HFF-Myc (cell line): ENCODE results near the gene DCAF11.
"Not testable (repeated sequence)": the region's sequence is repeated elsewhere in the genome, so short reads cannot be mapped to it uniquely, and the experiment has no call there.

Source experiments
- DNase-seq: peaks from one replicate; pipeline ENCODE4 v3.0.0-alpha.2; 2011; ENCODE audit warnings: low read depth; ENCODE audit errors: extremely low read depth
- H3K4me3 ChIP-seq: replicated peaks from 2 replicates; pipeline ENCODE4 v1.5.1; 2011; ENCODE audit warnings: low read depth, mild to moderate bottlenecking, control low read depth, low read length
- TF ChIP-seq, protein P1 (sequence below): IDR thresholded peaks from 2 replicates; pipeline ENCODE4 v1.5.1; 2012; ENCODE audit warnings: mild to moderate bottlenecking, low read depth, low read length, control low read depth; ENCODE audit errors: missing control alignments

The DCAF11 gene

DNA sequence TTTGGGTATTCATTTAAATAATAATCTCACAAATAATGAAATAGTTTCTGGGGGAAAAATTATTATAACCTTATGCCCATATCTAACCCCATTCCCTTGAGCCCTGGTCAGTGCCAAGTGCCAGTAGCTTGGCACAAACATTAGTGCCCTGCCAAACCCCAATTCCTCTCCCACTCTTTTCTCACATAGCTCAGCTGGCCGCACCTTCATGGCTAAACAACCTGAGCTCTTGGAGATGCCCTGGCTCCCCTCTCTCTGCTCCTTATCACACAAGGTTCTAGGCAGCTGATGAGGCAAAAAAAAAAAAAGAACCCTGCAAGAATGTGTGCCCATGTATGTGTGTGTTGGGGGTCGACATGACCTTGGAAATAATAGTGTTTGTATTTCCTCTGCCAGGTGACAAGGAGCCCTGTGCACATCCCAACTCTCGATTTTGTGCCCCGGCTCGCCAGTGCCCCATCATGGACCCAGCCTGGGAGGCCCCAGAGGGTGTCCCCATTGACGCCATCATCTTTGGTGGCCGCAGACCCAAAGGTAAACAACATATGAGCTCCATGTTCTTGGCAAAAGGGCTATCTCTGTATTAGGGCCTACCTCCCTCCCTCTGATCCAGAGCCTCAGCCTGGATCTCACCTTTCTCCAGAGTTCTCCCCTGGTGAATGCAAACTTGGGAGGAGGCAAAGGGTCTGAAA, 12.1 kb upstream of the DCAF11 start:
- DNase-seq: no peak
- no peak overlapping the region for H3K4me3 ChIP-seq
- TF ChIP-seq, protein P1, sequence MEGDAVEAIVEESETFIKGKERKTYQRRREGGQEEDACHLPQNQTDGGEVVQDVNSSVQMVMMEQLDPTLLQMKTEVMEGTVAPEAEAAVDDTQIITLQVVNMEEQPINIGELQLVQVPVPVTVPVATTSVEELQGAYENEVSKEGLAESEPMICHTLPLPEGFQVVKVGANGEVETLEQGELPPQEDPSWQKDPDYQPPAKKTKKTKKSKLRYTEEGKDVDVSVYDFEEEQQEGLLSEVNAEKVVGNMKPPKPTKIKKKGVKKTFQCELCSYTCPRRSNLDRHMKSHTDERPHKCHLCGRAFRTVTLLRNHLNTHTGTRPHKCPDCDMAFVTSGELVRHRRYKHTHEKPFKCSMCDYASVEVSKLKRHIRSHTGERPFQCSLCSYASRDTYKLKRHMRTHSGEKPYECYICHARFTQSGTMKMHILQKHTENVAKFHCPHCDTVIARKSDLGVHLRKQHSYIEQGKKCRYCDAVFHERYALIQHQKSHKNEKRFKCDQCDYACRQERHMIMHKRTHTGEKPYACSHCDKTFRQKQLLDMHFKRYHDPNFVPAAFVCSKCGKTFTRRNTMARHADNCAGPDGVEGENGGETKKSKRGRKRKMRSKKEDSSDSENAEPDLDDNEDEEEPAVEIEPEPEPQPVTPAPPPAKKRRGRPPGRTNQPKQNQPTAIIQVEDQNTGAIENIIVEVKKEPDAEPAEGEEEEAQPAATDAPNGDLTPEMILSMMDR: no peak

DNA sequence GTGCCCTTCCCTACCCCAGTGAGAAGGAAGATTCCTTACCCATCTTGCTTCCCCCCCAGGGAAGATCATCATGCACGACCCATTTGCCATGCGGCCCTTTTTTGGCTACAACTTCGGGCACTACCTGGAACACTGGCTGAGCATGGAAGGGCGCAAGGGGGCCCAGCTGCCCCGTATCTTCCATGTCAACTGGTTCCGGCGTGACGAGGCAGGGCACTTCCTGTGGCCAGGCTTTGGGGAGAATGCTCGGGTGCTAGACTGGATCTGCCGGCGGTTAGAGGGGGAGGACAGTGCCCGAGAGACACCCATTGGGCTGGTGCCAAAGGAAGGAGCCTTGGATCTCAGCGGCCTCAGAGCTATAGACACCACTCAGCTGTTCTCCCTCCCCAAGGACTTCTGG, 11.1 kb upstream of the DCAF11 start:
- DNase-seq: no peak
- no peak overlapping the region for H3K4me3 ChIP-seq
- TF ChIP-seq, protein P1: no peak

DNA sequence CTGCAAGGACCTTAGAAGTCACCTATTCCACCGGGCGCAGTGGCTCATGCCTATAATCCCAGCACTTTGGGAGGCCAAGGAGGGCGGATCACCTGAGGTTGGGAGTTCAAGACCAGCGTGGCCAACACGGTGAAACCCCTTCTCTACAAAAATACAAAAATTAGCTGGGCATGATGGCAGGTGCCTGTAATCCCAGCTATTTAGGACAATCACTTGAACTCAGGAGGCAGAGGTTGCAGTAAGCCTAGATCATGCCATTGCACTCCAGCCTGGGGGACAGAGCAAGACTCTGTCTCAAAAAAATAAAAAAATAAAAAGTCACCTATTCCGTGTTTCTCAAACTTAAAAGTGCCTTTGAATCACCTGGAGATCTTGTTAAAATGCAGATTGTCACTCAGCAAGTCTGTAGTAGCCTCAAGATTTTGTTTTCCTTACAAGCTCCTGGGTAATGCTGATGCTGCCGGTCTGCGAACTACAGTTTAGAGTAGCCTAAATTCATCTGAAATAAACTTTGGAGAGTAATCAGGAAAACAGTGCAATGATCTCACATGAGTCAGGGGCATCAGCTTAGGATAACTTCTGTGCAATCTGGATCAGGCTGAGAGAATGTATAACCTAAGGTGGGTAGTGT, 8.9 kb upstream of the DCAF11 start:
- DNase-seq, H3K4me3 ChIP-seq: not testable (repeated sequence)

DNA sequence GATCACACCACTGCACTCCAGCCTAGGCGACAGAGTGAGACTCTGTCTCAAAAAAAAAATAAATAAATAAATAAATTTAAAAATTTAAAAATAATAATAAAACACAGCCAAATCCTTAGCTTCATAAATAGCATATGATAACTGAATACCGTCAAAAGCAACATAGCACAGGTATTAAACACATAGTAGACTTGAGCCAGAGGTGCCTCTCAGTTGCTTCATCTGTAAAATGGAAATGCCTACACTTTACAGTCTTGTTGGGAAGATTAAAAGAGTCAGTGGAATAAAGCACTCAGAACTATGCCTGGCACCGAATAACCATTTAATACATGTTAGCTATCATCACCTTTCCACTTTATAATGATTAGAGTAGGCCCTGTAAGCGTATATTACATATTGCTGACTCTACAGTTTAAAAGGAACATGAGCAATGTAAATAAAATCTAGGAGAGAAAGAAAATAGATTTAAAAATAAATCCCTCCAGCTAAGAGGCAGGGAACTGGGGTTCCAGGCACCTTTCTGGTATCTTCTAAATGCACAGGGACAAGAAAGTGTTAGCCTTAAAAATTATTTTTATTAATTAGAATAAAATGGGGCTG, 7.8 kb upstream of the DCAF11 start:
- no peak for DNase-seq
- TF ChIP-seq, protein P1: no peak
- no peak overlapping the region for H3K4me3 ChIP-seq

DNA sequence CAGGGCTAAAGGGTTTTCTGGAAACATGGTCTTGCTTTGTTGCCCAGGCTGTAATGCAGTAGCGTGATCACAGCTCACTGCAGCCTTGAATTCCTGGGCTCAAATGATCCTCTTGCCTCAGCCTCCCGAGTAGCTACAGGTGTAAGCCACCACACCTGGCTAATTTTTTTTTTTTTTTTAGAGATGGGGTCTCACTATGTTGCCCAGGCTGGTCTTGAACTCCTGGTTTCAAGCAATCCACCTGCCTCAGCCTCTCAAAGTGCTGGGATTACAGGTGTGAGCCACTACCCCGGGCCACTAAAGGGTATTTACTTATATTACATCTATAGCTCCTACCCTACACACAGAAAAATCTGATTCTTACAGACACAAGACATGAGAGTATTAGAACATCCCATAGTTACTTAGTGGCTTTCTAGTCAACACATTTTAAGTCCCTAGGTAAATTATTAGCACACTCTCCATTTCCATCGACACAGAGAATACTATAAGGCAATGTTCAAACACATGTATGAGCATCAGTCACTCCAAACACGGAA, 6.2 kb upstream of the DCAF11 start:
- TF ChIP-seq, protein P1: no peak
- no peak for DNase-seq
- no peak overlapping the region for H3K4me3 ChIP-seq

DNA sequence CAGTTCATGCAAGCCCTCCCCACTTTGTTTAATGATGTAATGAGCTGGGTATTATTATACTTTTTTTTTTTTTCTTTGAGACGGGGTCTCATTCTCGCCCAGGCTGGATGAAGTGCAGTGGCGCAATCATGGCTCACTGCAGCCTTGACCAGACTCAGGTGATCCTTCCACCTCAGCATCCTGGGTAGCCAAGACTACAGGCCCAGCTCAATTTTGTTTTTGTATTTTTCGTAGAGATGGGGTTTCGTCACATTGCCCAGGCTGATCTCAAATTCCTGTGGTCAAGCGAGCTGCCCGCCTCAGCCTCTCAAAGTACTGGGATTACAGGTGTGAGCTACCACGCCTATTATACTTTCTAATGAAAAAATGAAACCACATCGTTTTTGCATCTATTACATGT, 4.5 kb upstream of the DCAF11 start:
- no peak for DNase-seq

DNA sequence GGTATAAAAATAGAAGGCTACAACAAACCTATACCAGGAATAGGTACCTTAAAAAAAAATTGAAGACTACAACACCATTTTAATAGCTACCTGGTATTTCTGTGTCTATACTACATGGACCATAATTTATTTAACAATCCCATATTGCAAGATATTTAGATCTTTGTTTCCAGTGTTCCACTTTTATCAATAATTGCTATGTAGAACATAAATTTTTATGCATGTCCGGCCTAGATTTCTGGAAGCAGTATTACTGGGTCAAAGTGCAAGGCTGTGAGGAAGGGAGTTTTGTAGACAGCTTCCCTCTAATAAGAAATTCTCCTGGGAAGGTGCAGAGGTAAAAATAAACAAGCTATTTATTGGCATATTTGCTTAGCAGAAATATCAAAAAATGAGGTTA, 4.1 kb upstream of the DCAF11 start:
- no peak for DNase-seq
- TF ChIP-seq, protein P1: no peak

More for the DNA sequence above, 4.5 kb upstream of the DCAF11 start:
- no peak overlapping the region for H3K4me3 ChIP-seq
- TF ChIP-seq, protein P1: no peak

More for the DNA sequence above, 4.1 kb upstream of the DCAF11 start:
- H3K4me3 ChIP-seq: no peak overlapping the region
